Measurements from ENCODE around the gene DLGAP1. TPM values are rescaled to one million over a fixed set of nuclear protein-coding genes. Genes with fewer than 3 reads are reported as not detected.

Gene DLGAP1
- total and polyA plus RNA-seq, 10 donors, result 0.11 to 6.0 (median 2.1) TPM

DNA sequence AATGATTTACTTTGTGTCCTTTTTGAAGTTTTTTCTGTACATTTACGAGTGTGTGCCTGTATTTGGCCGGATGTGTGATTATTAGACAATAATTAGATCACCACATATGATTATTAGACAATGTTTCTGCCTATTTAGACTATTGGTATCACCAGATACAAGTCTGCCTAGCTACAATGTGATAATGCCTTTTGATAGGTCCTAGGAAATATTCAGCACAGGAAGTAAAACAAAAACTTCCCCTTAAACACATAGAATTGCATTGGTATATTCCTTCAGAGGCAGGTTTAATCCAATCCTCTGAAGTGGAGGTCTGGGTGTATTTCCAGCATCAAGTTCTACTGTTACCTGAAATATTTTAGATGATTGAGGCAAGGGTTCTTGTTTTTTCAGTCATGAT, 730.0 kb downstream of the DLGAP1 start:
- Histone ChIP-seq H3K36me3 (no peaks in the 10 kb centered on the region), H3K9me3 (no peaks in the 10 kb centered on the region), H3K27ac (no peak overlapping the region), H3K27me3 (replicated peaks in 1 of 7) (no peaks in the 10 kb centered on the region), H3K4me1 (peaks cover 0 to 45% (median 20%) of the 10 kb centered on the region in 6 donors), H3K4me3 (no peak overlapping the region)
- WGBS, 5 donors, result 69 to 76% (median 74%) methylated on average over 2 of the region's 2 CpGs
- TF ChIP-seq, protein P1, sequence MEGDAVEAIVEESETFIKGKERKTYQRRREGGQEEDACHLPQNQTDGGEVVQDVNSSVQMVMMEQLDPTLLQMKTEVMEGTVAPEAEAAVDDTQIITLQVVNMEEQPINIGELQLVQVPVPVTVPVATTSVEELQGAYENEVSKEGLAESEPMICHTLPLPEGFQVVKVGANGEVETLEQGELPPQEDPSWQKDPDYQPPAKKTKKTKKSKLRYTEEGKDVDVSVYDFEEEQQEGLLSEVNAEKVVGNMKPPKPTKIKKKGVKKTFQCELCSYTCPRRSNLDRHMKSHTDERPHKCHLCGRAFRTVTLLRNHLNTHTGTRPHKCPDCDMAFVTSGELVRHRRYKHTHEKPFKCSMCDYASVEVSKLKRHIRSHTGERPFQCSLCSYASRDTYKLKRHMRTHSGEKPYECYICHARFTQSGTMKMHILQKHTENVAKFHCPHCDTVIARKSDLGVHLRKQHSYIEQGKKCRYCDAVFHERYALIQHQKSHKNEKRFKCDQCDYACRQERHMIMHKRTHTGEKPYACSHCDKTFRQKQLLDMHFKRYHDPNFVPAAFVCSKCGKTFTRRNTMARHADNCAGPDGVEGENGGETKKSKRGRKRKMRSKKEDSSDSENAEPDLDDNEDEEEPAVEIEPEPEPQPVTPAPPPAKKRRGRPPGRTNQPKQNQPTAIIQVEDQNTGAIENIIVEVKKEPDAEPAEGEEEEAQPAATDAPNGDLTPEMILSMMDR (IDR thresholded peaks at IDR 0.05 in 8 of 11, conservative IDR thresholded peaks at IDR 0.05 in 3 of 11), result no peak
- TF ChIP-seq POLR2A (IDR thresholded peaks at IDR 0.05) (no peak), POLR2AphosphoS5 (IDR thresholded peaks at IDR 0.05) (no peak)
- intact Hi-C loops (cut with DNase I; ENCODE audit: low total_unique reads), result no loop called here
- no peak for DNase-seq

DNA sequence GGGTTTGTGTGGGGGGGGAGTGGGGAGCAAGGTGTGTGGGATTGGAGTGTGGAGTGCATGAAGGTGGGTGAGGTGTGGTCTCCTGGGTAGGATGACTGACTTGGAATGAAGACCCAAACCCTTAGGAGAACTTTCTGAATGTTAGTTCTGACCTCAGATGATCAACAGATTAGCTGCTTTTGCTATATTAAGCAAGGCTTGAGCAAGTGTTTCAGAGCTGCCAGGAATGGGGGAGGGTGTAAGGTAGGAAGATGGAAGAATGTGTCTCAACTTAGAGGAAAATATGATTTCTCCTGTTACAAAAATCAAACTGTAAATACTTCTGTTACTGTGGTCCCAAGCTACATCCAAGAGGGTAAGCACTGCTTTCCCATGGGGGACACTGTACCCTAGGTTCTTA, 731.6 kb downstream of the DLGAP1 start:
- no peak for TF ChIP-seq POLR2A (IDR thresholded peaks at IDR 0.05)
- TF ChIP-seq, protein P1 (IDR thresholded peaks at IDR 0.05 in 8 of 11, conservative IDR thresholded peaks at IDR 0.05 in 3 of 11), result no peak
- no peak for TF ChIP-seq POLR2AphosphoS5 (IDR thresholded peaks at IDR 0.05)
- Histone ChIP-seq H3K4me1 (peaks cover 0 to 45% (median 20%) of the 10 kb centered on the region in 6 donors), H3K4me3 (no peak overlapping the region), H3K27ac (no peak overlapping the region), H3K36me3 (no peaks in the 10 kb centered on the region), H3K9me3 (no peaks in the 10 kb centered on the region), H3K27me3 (replicated peaks in 1 of 7) (no peaks in the 10 kb centered on the region)
- DNase-seq, result no peak
- intact Hi-C loops (cut with DNase I; ENCODE audit: low total_unique reads), result no loop called here

DNA sequence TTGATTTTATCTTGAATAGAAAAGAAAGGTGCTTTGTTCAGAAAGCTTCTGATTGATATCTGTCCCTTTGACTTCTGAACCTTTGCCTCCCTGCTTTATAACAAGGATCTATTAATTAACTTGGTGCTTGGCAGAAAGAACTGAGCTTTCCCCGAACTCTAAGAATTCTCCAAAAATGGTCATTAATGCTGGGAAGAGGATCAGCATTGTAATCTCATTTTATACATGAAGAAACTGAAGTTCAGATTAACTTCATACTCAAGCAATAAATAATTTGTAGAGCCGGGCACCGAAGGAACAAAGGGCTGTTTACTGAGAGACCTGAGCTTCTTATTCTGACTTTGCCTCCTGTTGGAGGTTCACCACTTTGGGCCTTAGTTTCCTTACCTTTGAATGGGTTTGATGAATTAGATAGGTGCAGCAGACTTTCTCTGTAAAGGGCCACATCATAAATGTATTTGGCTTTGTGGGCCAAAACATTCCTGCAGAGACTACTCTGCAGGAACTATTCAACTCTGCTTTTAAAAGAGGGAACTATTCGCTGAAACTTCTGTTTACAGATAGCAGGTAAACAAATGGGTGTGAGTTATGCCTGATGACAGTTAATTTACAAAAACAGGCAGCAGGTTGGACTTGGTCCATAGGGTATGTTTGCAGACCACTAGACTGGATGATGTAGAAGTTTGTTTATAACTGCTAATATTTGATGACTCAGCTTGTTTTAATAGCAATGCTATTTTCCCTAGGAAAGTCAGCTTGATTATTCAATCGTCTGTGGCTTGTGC, 732.3 kb downstream of the DLGAP1 start:
- Histone ChIP-seq H3K27ac (peak overlapping the region in 2 of 8 donors; percentile 26 to 28), H3K9me3 (no peaks in the 10 kb centered on the region), H3K4me3 (no peak overlapping the region), H3K27me3 (replicated peaks in 1 of 7) (no peaks in the 10 kb centered on the region), H3K36me3 (no peaks in the 10 kb centered on the region), H3K4me1 (peaks cover 0 to 48% (median 20%) of the 10 kb centered on the region in 6 donors)
- intact Hi-C loops (cut with DNase I; ENCODE audit: low total_unique reads), result no loop called here
- no peak for TF ChIP-seq POLR2AphosphoS5 (IDR thresholded peaks at IDR 0.05)
- TF ChIP-seq, protein P1 (IDR thresholded peaks at IDR 0.05 in 8 of 11, conservative IDR thresholded peaks at IDR 0.05 in 3 of 11), result no peak
- TF ChIP-seq POLR2A (IDR thresholded peaks at IDR 0.05), result no peak
- no peak for DNase-seq
- WGBS, 5 donors, result 47 to 57% (median 54%) methylated on average over 5 of the region's 5 CpGs

DNA sequence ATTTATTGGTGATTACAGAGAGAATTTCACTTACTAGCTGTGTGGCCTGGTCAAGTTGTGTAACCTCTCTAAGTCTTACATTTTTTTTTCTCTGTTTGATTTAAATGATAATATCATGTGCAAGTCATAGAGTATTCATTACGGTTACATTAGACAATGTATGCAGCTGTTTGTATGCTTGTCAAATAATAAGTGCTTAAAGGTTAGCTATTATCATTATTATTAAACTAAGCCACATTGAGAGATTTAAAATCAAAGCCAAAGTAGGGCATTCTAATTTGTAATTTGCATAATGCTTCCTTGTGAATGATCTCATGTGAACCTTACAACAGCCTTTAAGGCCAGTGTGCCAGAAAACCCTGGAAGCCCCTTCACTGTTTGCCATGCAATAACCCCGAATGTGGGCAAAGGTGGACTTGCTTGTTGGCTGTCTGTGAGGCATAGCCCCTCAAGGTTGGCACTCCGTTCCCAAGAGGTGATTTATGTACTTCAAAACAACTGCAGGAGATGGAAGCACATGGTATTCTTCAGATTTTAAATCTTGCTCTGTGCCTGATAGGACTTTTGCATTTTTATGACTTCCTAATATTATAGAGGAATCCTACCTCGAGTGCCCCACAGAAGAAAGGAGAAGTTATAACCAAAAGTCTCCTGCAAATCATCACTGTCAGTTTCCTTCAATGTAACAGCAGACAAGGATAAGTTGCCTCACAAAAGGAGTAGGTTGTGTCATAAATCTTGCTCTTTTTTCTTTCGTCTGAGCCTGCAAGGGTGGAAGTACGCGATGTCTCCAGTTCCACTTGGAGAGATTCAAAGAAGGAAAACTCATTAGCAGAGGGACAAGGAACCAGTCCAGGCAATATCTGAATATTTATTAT, 733.1 kb downstream of the DLGAP1 start:
- Histone ChIP-seq H3K27me3 (replicated peaks in 1 of 7) (no peaks in the 10 kb centered on the region), H3K4me1 (peaks cover 0 to 53% (median 19%) of the 10 kb centered on the region in 6 donors), H3K36me3 (no peaks in the 10 kb centered on the region), H3K4me3 (no peak overlapping the region), H3K9me3 (no peaks in the 10 kb centered on the region), H3K27ac (peak overlapping the region in 2 of 8 donors; percentile 26 to 44)
- WGBS, 5 donors, result 37 to 63% (median 56%) methylated on average over 7 of the region's 7 CpGs
- DNase-seq, result no peak
- no peak for TF ChIP-seq POLR2AphosphoS5 (IDR thresholded peaks at IDR 0.05)
- TF ChIP-seq, protein P1 (IDR thresholded peaks at IDR 0.05 in 8 of 11, conservative IDR thresholded peaks at IDR 0.05 in 3 of 11), result no peak
- no peak for TF ChIP-seq POLR2A (IDR thresholded peaks at IDR 0.05)
- intact Hi-C loops (cut with DNase I; ENCODE audit: low total_unique reads), result no loop called here

Measured in spleen (tissue), 11 donors.